HFF-Myc (cell line): Measurements from ENCODE around the gene RXRB.

Experiments
- DNase-seq: peaks from one replicate; pipeline ENCODE4 v3.0.0-alpha.2; 2011; ENCODE audit warnings: low read depth; ENCODE audit errors: extremely low read depth
- H3K4me3 ChIP-seq: replicated peaks from 2 replicates; pipeline ENCODE4 v1.5.1; 2011; ENCODE audit warnings: low read depth, mild to moderate bottlenecking, control low read depth, low read length
- CTCF ChIP-seq: IDR thresholded peaks from 2 replicates; pipeline ENCODE4 v1.5.1; 2012; ENCODE audit warnings: mild to moderate bottlenecking, low read depth, low read length, control low read depth; ENCODE audit errors: missing control alignments

RXRB gene

GRCh38 chr6:33211666-33212422 is 11.4 kb upstream of the RXRB start:
- no peak for TF ChIP-seq CTCF
- no peak overlapping the region for H3K4me3 ChIP-seq
- no peak for DNase-seq

GRCh38 chr6:33211136-33211535 is 10.7 kb upstream of the RXRB start:
- no peak overlapping the region for H3K4me3 ChIP-seq
- DNase-seq, result no peak
- no peak for TF ChIP-seq CTCF

- no peak for TF ChIP-seq CTCF
- no peak for DNase-seq
- no peak overlapping the region for H3K4me3 ChIP-seq
These were observed 9.4 kb upstream of the RXRB start for GRCh38 chr6:33209856-33210255.

DNA sequence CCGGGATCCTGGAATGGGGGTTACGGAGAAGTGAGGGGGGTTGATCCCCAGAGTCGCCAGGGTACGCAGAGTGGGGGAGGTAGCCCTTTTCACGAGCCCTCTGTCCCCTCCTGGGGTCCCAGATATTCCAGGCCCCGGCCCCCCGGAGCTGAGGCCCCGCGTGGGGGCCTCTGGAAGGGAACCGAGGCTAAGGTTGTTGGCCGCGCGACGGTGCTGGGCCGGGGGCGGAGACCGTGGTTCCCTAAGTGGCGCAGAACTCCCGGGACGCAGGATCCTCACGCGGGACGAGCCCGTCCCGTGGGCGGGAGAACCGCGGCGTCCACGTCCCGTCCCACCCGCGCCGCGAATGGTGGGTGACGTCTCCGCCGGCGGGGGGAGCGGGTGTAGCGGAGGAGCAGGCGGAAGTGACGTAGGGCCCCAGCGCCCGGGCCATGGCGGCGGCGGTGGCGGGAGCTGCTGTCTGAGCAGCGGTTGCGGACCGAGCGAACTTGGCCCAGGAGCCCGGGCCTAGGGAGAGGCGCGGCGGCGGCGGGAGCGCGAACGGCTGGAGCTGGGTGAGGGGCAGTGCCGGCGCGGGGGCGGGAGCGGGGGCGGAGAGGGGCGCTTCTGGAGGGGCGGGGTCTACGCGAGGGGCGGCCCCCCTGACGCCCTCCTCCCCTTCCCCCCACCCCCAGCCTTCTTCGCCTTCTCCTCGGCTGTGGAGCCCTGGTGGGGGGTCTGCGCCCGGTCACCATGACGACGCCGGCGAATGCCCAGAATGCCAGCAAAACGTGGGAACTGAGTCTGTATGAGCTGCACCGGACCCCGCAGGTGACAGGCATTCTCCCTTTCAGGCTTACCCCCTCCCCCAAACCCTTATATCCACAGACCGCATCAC is 7.9 kb upstream of the RXRB start, which contains the start of gene RING1:
Gene RING1, plus strand, starts transcription at position 410 of the 877 bp plus-strand sequence. Its CDS starts 323 bp downstream, at position 733.
- no peak for TF ChIP-seq CTCF
- no peak for DNase-seq
- H3K4me3 ChIP-seq, result peak within 1 kb of the TSS; percentile 94

- H3K4me3 ChIP-seq, result peak overlapping the region; percentile 94
- no peak for DNase-seq
- TF ChIP-seq CTCF, result no peak
These were observed 7.2 kb upstream of the RXRB start for GRCh38 chr6:33207552-33208090.

- peak overlapping the region; percentile 94 for H3K4me3 ChIP-seq
- TF ChIP-seq CTCF, result no peak
- no peak for DNase-seq
These were observed 6.5 kb upstream of the RXRB start for GRCh38 chr6:33206864-33207551.
